SK-N-SH (cell line): ENCODE results near the gene PNPLA4. TPM values are rescaled to one million over a fixed set of nuclear protein-coding genes. Genes with fewer than 3 reads are reported as not detected.

Experiments
- CTCF ChIA-PET: fragments of 300-600, 350-600 bp; formaldehyde crosslinking; extraction: SDS; loops from one replicate; lab custom pipeline; 2021; lab: Yijun Ruan, JAX
- POLR2A ChIA-PET: fragments of 350-600 bp; sonication (Branson Sonifier 250); formaldehyde crosslinking; extraction: SDS; loops from one replicate; lab custom pipeline; 2020; ENCODE audit warnings: antibody characterized with exemption, inconsistent platforms; lab: Yijun Ruan, JAX
- DNase-seq: peaks from one replicate; pipeline ENCODE4 v3.0.0; 2012
- H2AFZ ChIP-seq: fragments of 200-600 bp; sonication (generic); 2 replicates; pipeline ENCODE4 v1.8.1; 2016; ENCODE audit warnings: antibody characterized with exemption, mild to moderate bottlenecking, low read depth
- H3F3A ChIP-seq: fragments of 200-600 bp; sonication (generic); replicated peaks from 2 replicates; pipeline ENCODE3; 2016; ENCODE audit warnings: antibody characterized with exemption, mild to moderate bottlenecking; ENCODE audit not compliant: insufficient read depth
- H3K27ac ChIP-seq, 2 experiments: fragments of 200-500 bp in 1 of 2; fragments of 200-600 bp in 1 of 2; sonication (Bioruptor generic) in 1 of 2; sonication (generic), shearing (Covaris generic) in 1 of 2; 2 replicates each; pipeline versions ENCODE4 v1.5.1 to v1.6.1; 2014 to 2016; ENCODE audit warnings: low read depth in 2 of 2, inconsistent platforms in 1 of 2, low read length in 1 of 2, mild to moderate bottlenecking in 1 of 2, mixed read lengths in 1 of 2
- H3K27me3 ChIP-seq: fragments of 200-600 bp; sonication (generic), shearing (Covaris generic); 2 replicates; pipeline ENCODE4 v1.6.1; 2016; ENCODE audit warnings: mixed run types; ENCODE audit not compliant: insufficient read depth
- H3K36me3 ChIP-seq, 2 experiments: fragments of 200-500 bp in 1 of 2; fragments of 200-600 bp in 1 of 2; sonication (Bioruptor generic) in 1 of 2; sonication (generic) in 1 of 2; replicated peaks in 1 of 2; 2 replicates each; pipeline versions ENCODE3 to v1.5.1; 2014 to 2016; ENCODE audit warnings: low read length in 1 of 2, mild to moderate bottlenecking in 1 of 2; ENCODE audit not compliant: insufficient read depth in 2 of 2, control insufficient read depth in 1 of 2
- H3K4me1 ChIP-seq, 2 experiments: fragments of 200-500 bp in 1 of 2; fragments of 200-600 bp in 1 of 2; sonication (Bioruptor generic) in 1 of 2; sonication (generic), shearing (Covaris generic) in 1 of 2; 2 replicates each; pipeline versions ENCODE4 v1.5.1 to v1.6.1; 2014 to 2016; ENCODE audit warnings: low read depth in 1 of 2, low read length in 1 of 2, mixed run types in 1 of 2; ENCODE audit not compliant: insufficient read depth in 2 of 2, control insufficient read depth in 1 of 2
- H3K4me2 ChIP-seq: fragments of 200-600 bp; sonication (generic), shearing (Covaris generic); 2 replicates; pipeline ENCODE4 v1.6.1; 2017; ENCODE audit warnings: mixed run types
- H3K4me3 ChIP-seq, 2 experiments: fragments of 200-500 bp in 1 of 2; fragments of 200-600 bp in 1 of 2; sonication (Bioruptor generic) in 1 of 2; sonication (generic), shearing (Covaris generic) in 1 of 2; 2 replicates each; pipeline versions ENCODE4 v1.5.1 to v1.8.1; 2014 to 2016; ENCODE audit warnings: low read depth in 2 of 2, inconsistent platforms in 1 of 2, low read length in 1 of 2, mild to moderate bottlenecking in 1 of 2, mixed read lengths in 1 of 2, moderate library complexity in 1 of 2
- H3K79me2 ChIP-seq: fragments of 200-600 bp; sonication (generic); 2 replicates; pipeline ENCODE4 v1.8.1; 2017; ENCODE audit warnings: mild to moderate bottlenecking; ENCODE audit not compliant: insufficient read depth
- H3K9ac ChIP-seq: fragments of 200-600 bp; sonication (generic); 2 replicates; pipeline ENCODE4 v1.6.1; 2017; ENCODE audit warnings: mixed run types
- H3K9me2 ChIP-seq: fragments of 200-600 bp; sonication (generic); 2 replicates; pipeline ENCODE4 v1.6.1; 2017; ENCODE audit warnings: mixed run types
- H3K9me3 ChIP-seq: fragments of 200-600 bp; sonication (generic); 2 replicates; pipeline ENCODE4 v1.6.1; 2017; ENCODE audit warnings: mixed run types, mild to moderate bottlenecking, moderate library complexity
- H4K20me1 ChIP-seq: fragments of 200-600 bp; sonication (generic); 2 replicates; pipeline ENCODE4 v1.6.1; 2017; ENCODE audit warnings: mild to moderate bottlenecking, mixed run types; ENCODE audit not compliant: insufficient read depth
- EP300 ChIP-seq, 2 experiments: IDR thresholded peaks; 2 replicates each; pipeline versions ENCODE4 v1.4.0 to v1.6.1; 2012; ENCODE audit warnings: borderline replicate concordance in 1 of 2, low read depth in 1 of 2, low read length in 1 of 2
- EZH2phosphoT487 ChIP-seq: fragments of 200-600 bp; sonication (generic); IDR thresholded peaks from 2 replicates; pipeline ENCODE4 v1.6.1; 2017; ENCODE audit warnings: low read depth, mixed run types, mild to moderate bottlenecking, antibody characterized with exemption, moderate library complexity, borderline replicate concordance
- FOSL2 ChIP-seq: IDR thresholded peaks from 2 replicates; pipeline ENCODE4 v1.4.0; 2012; ENCODE audit warnings: low read depth, mild to moderate bottlenecking, moderate library complexity, borderline replicate concordance
- FOXM1 ChIP-seq: IDR thresholded peaks from 2 replicates; pipeline ENCODE4 v1.4.0; 2012; ENCODE audit warnings: low read depth, mild to moderate bottlenecking
- GABPA ChIP-seq: IDR thresholded peaks from 2 replicates; pipeline ENCODE4 v1.4.0; 2012; ENCODE audit warnings: low read depth, mild to moderate bottlenecking
- GATA2 ChIP-seq: sonication (generic); formaldehyde crosslinking; IDR thresholded peaks from 2 replicates; pipeline ENCODE4 v1.5.0; 2020; ENCODE audit warnings: mild to moderate bottlenecking, missing genetic modification reagents
- JUND ChIP-seq: IDR thresholded peaks from 2 replicates; pipeline ENCODE4 v1.4.0; 2012
- MAX ChIP-seq: IDR thresholded peaks from 2 replicates; pipeline ENCODE4 v1.4.0; 2012; ENCODE audit warnings: low read depth
- MXI1 ChIP-seq: IDR thresholded peaks from 2 replicates; pipeline ENCODE4 v1.6.1; 2012; ENCODE audit warnings: mild to moderate bottlenecking, low read depth, low read length, improper control_type of control experiment
- NFIC ChIP-seq: IDR thresholded peaks from 2 replicates; pipeline ENCODE4 v1.4.0; 2012; ENCODE audit warnings: borderline replicate concordance
- PBX3 ChIP-seq: IDR thresholded peaks from 2 replicates; pipeline ENCODE4; 2012
- POLR2AphosphoS5 ChIP-seq: IDR thresholded peaks from 2 replicates; pipeline ENCODE4 v1.6.1; 2012; ENCODE audit warnings: low read depth, low read length
- RAD21 ChIP-seq: IDR thresholded peaks from 2 replicates; pipeline ENCODE4 v1.6.1; 2012; ENCODE audit warnings: mild to moderate bottlenecking, low read length
- RCOR1 ChIP-seq: fragments of 150-350 bp; IDR thresholded peaks from 2 replicates; pipeline ENCODE4 v1.6.1; 2017; ENCODE audit warnings: antibody characterized with exemption, low read length
- REST ChIP-seq: IDR thresholded peaks from 2 replicates; pipeline ENCODE4 v1.6.1; 2012; ENCODE audit warnings: mild to moderate bottlenecking, low read depth, low read length, moderate library complexity
- RFX5 ChIP-seq: IDR thresholded peaks from 2 replicates; pipeline ENCODE4 v1.6.1; 2012; ENCODE audit warnings: mild to moderate bottlenecking, improper control_type of control experiment, low read length
- RXRA ChIP-seq: IDR thresholded peaks from 2 replicates; pipeline ENCODE4 v1.4.0; 2012; ENCODE audit warnings: low read depth, mild to moderate bottlenecking, borderline replicate concordance
- SIN3A ChIP-seq: IDR thresholded peaks from 2 replicates; pipeline ENCODE4 v1.6.1; 2012; ENCODE audit warnings: low read depth, mild to moderate bottlenecking, low read length, moderate library complexity, borderline replicate concordance
- SMC3 ChIP-seq: IDR thresholded peaks from 2 replicates; pipeline ENCODE4 v1.6.1; 2012; ENCODE audit warnings: low read depth, low read length, improper control_type of control experiment
- TAF1 ChIP-seq: IDR thresholded peaks from 2 replicates; pipeline ENCODE4 v1.6.1; 2012; ENCODE audit warnings: low read depth, mild to moderate bottlenecking, low read length, moderate library complexity, borderline replicate concordance
- TCF12 ChIP-seq: IDR thresholded peaks from 2 replicates; pipeline ENCODE4 v1.4.0; 2012
- USF2 ChIP-seq: fragments of 150-350 bp; IDR thresholded peaks from 2 replicates; pipeline ENCODE4 v1.6.1; 2017; ENCODE audit warnings: antibody characterized with exemption, low read length, low read depth, borderline replicate concordance
- YY1 ChIP-seq: IDR thresholded peaks from 2 replicates; pipeline ENCODE4 v1.4.0; 2012; ENCODE audit warnings: low read depth, mild to moderate bottlenecking
- WGBS: methylation state at CpG from one replicate; pipeline ENCODE4 v1.1.6; 2017; ENCODE audit warnings: low lambda C conversion rate; 5-methylcytosine and 5-hydroxymethylcytosine counted together
- polyA plus RNA-seq, 3 experiments: library from polyadenylated mRNA; depleted of rRNA; stranded (reverse); fragments of >200 nt; gene quantifications; 2 replicates each; pipeline ENCODE4 v1.2.3, GENCODE V29; 2012

PNPLA4 gene
- polyA plus RNA-seq, 1 of the 3 experiments (the other 2 are of a cell fraction), result 13.4 TPM

- Histone ChIP-seq H3K27ac (no peak overlapping the region), H3K4me3 (no peak overlapping the region), H3K36me3 (no peaks in the 10 kb centered on the region), H3K9me2 (no peaks in the 10 kb centered on the region), H3K9ac (no peak overlapping the region), H3K4me2 (no peak overlapping the region), H4K20me1 (no peaks in the 10 kb centered on the region), H3K9me3 (no peaks in the 10 kb centered on the region), H2AFZ (no peak overlapping the region), H3K27me3 (no peaks in the 10 kb centered on the region), H3K4me1 (no peaks in the 10 kb centered on the region), H3K79me2 (no peaks in the 10 kb centered on the region), H3F3A (no peaks in the 10 kb centered on the region)
- no peak for DNase-seq
- ChIA-PET POLR2A (no interaction called here), CTCF (no interaction called here)
- no peak for TF ChIP-seq RFX5
- no peak for TF ChIP-seq POLR2AphosphoS5
- TF ChIP-seq RXRA, result no peak
- TF ChIP-seq MXI1, result no peak
- TF ChIP-seq SIN3A, result no peak
- no peak for TF ChIP-seq FOXM1
- no peak for TF ChIP-seq YY1
- no peak for TF ChIP-seq PBX3
- no peak for TF ChIP-seq EP300 (IDR thresholded peaks at IDR 0.05; ENCODE audit: borderline replicate concordance in 1 of 2, low read depth in 1 of 2, low read length in 1 of 2)
- no peak for TF ChIP-seq TAF1
- TF ChIP-seq RCOR1, result no peak
- TF ChIP-seq JUND, result no peak
- no peak for TF ChIP-seq GATA2 (CRISPR knock-in tag)
- no peak for TF ChIP-seq TCF12
- no peak for TF ChIP-seq GABPA
- no peak for TF ChIP-seq EZH2phosphoT487
- no peak for TF ChIP-seq SMC3
- no peak for TF ChIP-seq MAX
- 16% methylated on average over 1 of the region's 1 CpG for WGBS
Measured at GRCh38 chrX:7960246-7960645, 33.0 kb upstream of the PNPLA4 start.

- H3F3A ChIP-seq, result no peaks in the 10 kb centered on the region
- no peaks in the 10 kb centered on the region for H4K20me1 ChIP-seq
- H3K27ac ChIP-seq, result no peak overlapping the region
- no peaks in the 10 kb centered on the region for H3K9me2 ChIP-seq
- H3K4me1 ChIP-seq, result no peaks in the 10 kb centered on the region
- H3K36me3 ChIP-seq, result no peaks in the 10 kb centered on the region
- H3K4me2 ChIP-seq, result no peak overlapping the region
- H3K27me3 ChIP-seq, result no peaks in the 10 kb centered on the region
- no peak overlapping the region for H3K9ac ChIP-seq
- DNase-seq, result no peak
- WGBS, result 27% methylated on average over 5 of the region's 5 CpGs
- H2AFZ ChIP-seq, result no peak overlapping the region
- POLR2A ChIA-PET, result no interaction called here
- no peaks in the 10 kb centered on the region for H3K9me3 ChIP-seq
- no peak overlapping the region for H3K4me3 ChIP-seq
- CTCF ChIA-PET, result no interaction called here
- H3K79me2 ChIP-seq, result no peaks in the 10 kb centered on the region
- TF ChIP-seq RAD21 (no peak), GABPA (no peak), USF2 (no peak), TCF12 (no peak), PBX3 (no peak), MXI1 (no peak), EP300 (IDR thresholded peaks at IDR 0.05; ENCODE audit: borderline replicate concordance in 1 of 2, low read depth in 1 of 2, low read length in 1 of 2) (no peak), FOSL2 (no peak), NFIC (no peak), REST (no peak), SIN3A (no peak), POLR2AphosphoS5 (no peak), GATA2 (CRISPR knock-in tag) (no peak), FOXM1 (no peak), RCOR1 (no peak)
Measured at GRCh38 chrX:7953446-7953845, 26.2 kb upstream of the PNPLA4 start.
